Measurements from ENCODE around the gene ANKRD49.
A peak's percentile ranks its signal among the peaks of the same experiment; 100 is the strongest.

The ANKRD49 gene

DNA sequence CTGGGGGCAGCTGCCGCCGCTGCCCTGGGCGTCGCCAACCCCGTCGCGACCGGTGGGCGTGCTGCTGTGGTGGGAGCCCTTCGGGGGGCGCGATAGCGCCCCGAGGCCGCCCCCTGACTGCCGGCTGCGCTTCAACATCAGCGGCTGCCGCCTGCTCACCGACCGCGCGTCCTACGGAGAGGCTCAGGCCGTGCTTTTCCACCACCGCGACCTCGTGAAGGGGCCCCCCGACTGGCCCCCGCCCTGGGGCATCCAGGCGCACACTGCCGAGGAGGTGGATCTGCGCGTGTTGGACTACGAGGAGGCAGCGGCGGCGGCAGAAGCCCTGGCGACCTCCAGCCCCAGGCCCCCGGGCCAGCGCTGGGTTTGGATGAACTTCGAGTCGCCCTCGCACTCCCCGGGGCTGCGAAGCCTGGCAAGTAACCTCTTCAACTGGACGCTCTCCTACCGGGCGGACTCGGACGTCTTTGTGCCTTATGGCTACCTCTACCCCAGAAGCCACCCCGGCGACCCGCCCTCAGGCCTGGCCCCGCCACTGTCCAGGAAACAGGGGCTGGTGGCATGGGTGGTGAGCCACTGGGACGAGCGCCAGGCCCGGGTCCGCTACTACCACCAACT, 51.0 kb downstream of the ANKRD49 start:
- no peak for DNase-seq (ENCODE audit: low spot score)

DNA sequence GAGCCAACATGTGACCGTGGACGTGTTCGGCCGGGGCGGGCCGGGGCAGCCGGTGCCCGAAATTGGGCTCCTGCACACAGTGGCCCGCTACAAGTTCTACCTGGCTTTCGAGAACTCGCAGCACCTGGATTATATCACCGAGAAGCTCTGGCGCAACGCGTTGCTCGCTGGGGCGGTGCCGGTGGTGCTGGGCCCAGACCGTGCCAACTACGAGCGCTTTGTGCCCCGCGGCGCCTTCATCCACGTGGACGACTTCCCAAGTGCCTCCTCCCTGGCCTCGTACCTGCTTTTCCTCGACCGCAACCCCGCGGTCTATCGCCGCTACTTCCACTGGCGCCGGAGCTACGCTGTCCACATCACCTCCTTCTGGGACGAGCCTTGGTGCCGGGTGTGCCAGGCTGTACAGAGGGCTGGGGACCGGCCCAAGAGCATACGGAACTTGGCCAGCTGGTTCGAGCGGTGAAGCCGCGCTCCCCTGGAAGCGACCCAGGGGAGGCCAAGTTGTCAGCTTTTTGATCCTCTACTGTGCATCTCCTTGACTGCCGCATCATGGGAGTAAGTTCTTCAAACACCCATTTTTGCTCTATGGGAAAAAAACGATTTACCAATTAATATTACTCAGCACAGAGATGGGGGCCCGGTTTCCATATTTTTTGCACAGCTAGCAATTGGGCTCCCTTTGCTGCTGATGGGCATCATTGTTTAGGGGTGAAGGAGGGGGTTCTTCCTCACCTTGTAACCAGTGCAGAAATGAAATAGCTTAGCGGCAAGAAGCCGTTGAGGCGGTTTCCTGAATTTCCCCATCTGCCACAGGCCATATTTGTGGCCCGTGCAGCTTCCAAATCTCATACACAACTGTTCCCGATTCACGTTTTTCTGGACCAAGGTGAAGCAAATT, 51.7 kb downstream of the ANKRD49 start:
- DNase-seq (ENCODE audit: low spot score): peak; percentile 49

DNA sequence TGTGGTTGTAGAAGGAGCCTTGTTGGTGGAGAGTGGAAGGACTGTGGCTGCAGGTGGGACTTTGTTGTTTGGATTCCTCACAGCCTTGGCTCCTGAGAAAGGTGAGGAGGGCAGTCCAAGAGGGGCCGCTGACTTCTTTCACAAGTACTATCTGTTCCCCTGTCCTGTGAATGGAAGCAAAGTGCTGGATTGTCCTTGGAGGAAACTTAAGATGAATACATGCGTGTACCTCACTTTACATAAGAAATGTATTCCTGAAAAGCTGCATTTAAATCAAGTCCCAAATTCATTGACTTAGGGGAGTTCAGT, 52.3 kb downstream of the ANKRD49 start:
- DNase-seq (ENCODE audit: low spot score): no peak

DNA sequence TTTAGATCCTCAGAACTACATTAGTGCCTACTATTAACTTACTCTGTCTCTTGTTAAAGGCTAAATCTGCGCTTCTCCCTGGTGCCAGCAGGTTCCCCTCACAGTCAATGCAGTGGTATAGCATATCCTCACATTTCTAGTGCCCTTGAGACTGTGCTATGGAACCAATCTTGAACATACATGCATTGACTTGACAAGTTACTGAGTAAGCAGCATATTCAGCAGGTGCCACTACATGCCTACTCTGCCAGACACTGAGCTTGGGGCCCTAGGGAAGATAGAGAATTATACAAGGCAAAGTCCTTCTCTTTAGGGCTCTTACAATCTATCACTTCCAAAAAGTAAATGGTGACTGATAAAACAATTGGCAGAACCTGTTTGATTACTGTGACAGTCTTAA, 53.1 kb downstream of the ANKRD49 start:
- no peak for DNase-seq (ENCODE audit: low spot score)

DNA sequence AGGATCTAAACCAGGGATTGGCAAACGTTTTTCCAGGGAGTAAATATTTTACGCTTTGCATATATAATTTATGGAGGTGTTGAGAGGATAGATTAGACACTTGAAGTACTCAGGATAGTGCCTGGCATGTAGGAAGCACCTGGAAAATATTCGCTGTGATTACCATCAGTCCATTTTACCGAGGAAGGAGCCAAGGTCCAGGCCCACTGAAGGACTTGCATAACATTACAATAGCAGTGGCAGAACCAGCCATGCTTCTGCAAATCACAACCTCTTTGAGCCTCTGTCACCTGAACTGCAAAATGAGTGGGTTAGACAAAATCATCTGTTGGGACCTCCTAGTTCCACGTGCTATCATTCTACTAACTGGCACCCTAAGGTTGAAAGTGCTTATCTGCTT, 55.4 kb downstream of the ANKRD49 start:
- no peak for DNase-seq (ENCODE audit: low spot score)
